BE2C (cell line): Measurements from ENCODE around the gene SPAG16.

Source experiments
- DNase-seq: peaks from one replicate; pipeline ENCODE4 v3.0.0-alpha.2; 2020
- H3K27me3 ChIP-seq: fragments of 250-450 bp; sonication (Bioruptor Pico); 2 replicates; pipeline ENCODE4 v1.5.1; 2020; ENCODE audit warnings: mild to moderate bottlenecking
- H3K36me3 ChIP-seq: fragments of 250-450 bp; sonication (Bioruptor Pico); 2 replicates; pipeline ENCODE4 v1.5.1; 2020; ENCODE audit warnings: mild to moderate bottlenecking
- H3K4me1 ChIP-seq: fragments of 250-450 bp; sonication (Bioruptor Pico); 2 replicates; pipeline ENCODE4 v1.5.1; 2020
- H3K4me3 ChIP-seq: 2 replicates; pipeline ENCODE4 v1.5.1; 2011; ENCODE audit warnings: low read depth, low read length
- H3K9me3 ChIP-seq: fragments of 250-450 bp; sonication (Bioruptor Pico); 2 replicates; pipeline ENCODE4 v1.5.1; 2020
- CTCF ChIP-seq: IDR thresholded peaks from 2 replicates; pipeline ENCODE4 v1.5.1; 2012; ENCODE audit warnings: mild to moderate bottlenecking, low read depth, low read length

The SPAG16 gene

GRCh38 chr2:213419980-213420379, 135.7 kb downstream of the SPAG16 start:
- no peak overlapping the region for H3K4me3 ChIP-seq
- H3K4me1 ChIP-seq: no peaks in the 10 kb centered on the region
- no peak for TF ChIP-seq CTCF
- H3K27me3 ChIP-seq: no peaks in the 10 kb centered on the region
- DNase-seq: no peak
- no peaks in the 10 kb centered on the region for H3K36me3 ChIP-seq
- no peaks in the 10 kb centered on the region for H3K9me3 ChIP-seq

GRCh38 chr2:213420828-213421385, 136.6 kb downstream of the SPAG16 start:
- Histone ChIP-seq H3K27me3 (no peaks in the 10 kb centered on the region), H3K9me3 (no peaks in the 10 kb centered on the region), H3K36me3 (no peaks in the 10 kb centered on the region), H3K4me3 (no peak overlapping the region), H3K4me1 (no peaks in the 10 kb centered on the region)
- DNase-seq: no peak
- no peak for TF ChIP-seq CTCF

GRCh38 chr2:213422211-213422610, 137.9 kb downstream of the SPAG16 start:
- no peaks in the 10 kb centered on the region for H3K36me3 ChIP-seq
- DNase-seq: no peak
- TF ChIP-seq CTCF: no peak
- H3K9me3 ChIP-seq: no peaks in the 10 kb centered on the region
- H3K4me3 ChIP-seq: no peak overlapping the region
- no peaks in the 10 kb centered on the region for H3K4me1 ChIP-seq
- no peaks in the 10 kb centered on the region for H3K27me3 ChIP-seq

GRCh38 chr2:213425618-213426017, 141.4 kb downstream of the SPAG16 start:
- H3K9me3 ChIP-seq: no peaks in the 10 kb centered on the region

GRCh38 chr2:213429516-213429915, 145.3 kb downstream of the SPAG16 start:
- no peak for TF ChIP-seq CTCF
- H3K4me1 ChIP-seq: no peaks in the 10 kb centered on the region
- no peaks in the 10 kb centered on the region for H3K36me3 ChIP-seq
- H3K4me3 ChIP-seq: no peak overlapping the region
- H3K27me3 ChIP-seq: no peaks in the 10 kb centered on the region
- no peaks in the 10 kb centered on the region for H3K9me3 ChIP-seq
- no peak for DNase-seq

More at GRCh38 chr2:213425618-213426017, 141.4 kb downstream of the SPAG16 start:
- no peak for TF ChIP-seq CTCF
- no peak overlapping the region for H3K4me3 ChIP-seq
- DNase-seq: no peak
- no peaks in the 10 kb centered on the region for H3K27me3 ChIP-seq
- H3K36me3 ChIP-seq: no peaks in the 10 kb centered on the region
- H3K4me1 ChIP-seq: no peaks in the 10 kb centered on the region

GRCh38 chr2:213443921-213444320, 159.7 kb downstream of the SPAG16 start:
- no peak for DNase-seq
- no peaks in the 10 kb centered on the region for H3K36me3 ChIP-seq
- no peaks in the 10 kb centered on the region for H3K9me3 ChIP-seq
- TF ChIP-seq CTCF: no peak
- no peaks in the 10 kb centered on the region for H3K27me3 ChIP-seq
- H3K4me3 ChIP-seq: no peak overlapping the region
- no peaks in the 10 kb centered on the region for H3K4me1 ChIP-seq
